Prostate gland (tissue), 2 donors: ENCODE data around the gene FFAR3.

ENCODE experiments used
- CTCF ChIP-seq, 4 experiments: fragments of 200-600 bp in 2 of 4; fragments of 450-650 bp in 2 of 4; sonication (generic) in 2 of 4; IDR thresholded peaks; 1 replicate in 3 of 4; 2 replicates in 1 of 4; pipeline ENCODE4 v1.5.1; 2016 to 2019; ENCODE audit warnings: antibody characterized with exemption in 4 of 4, mild to moderate bottlenecking in 2 of 4, moderate library complexity in 2 of 4
- POLR2AphosphoS5 ChIP-seq: sonication (generic); formaldehyde crosslinking; IDR thresholded peaks from one replicate; pipeline ENCODE4 v1.6.1; 2017; ENCODE audit warnings: antibody characterized with exemption

GRCh38 chr19:35351411-35352176, 6.7 kb upstream of the FFAR3 start:
- TF ChIP-seq CTCF (IDR thresholded peaks at IDR 0.05) (no peak), POLR2AphosphoS5 (no peak)
